ENCODE data around the gene MSRB1.

GRCh38 chr16:1942047-1942809 is 771 bp downstream of the MSRB1 start:
- no peak for TF ChIP-seq REST (IDR thresholded peaks at IDR 0.05; ENCODE audit: low read depth)
- no peak for TF ChIP-seq MAX (IDR thresholded peaks at IDR 0.05)
- TF ChIP-seq EP300 (IDR thresholded peaks at IDR 0.05; ENCODE audit: borderline replicate concordance): no peak
- no peak for TF ChIP-seq YY1 (IDR thresholded peaks at IDR 0.05; ENCODE audit: low read depth)
- TF ChIP-seq ZBTB7A (IDR thresholded peaks at IDR 0.05; ENCODE audit: low read depth): peak; percentile 26; the same call in 1 of the 2 replicates
- TF ChIP-seq NFIC (IDR thresholded peaks at IDR 0.05): no peak

All from Ishikawa (cell line).